Activated CD8-positive, alpha-beta T cell treated with anti-CD3 and anti-CD28 coated beads for 36 hours (primary cell): ENCODE results near the gene GLRB. TPM values are rescaled to one million over a fixed set of nuclear protein-coding genes. Genes with fewer than 3 reads are reported as not detected.

Experiments used
- ATAC-seq: fragments of 200-7000 bp; cut with Tn5 transposase; one replicate; pipeline ENCODE4 v1.10.0; 2021; ENCODE audit warnings: mild to moderate bottlenecking, moderate library complexity
- CTCF ChIA-PET: fragments of 350-600 bp; sonication (Branson Sonifier 250); formaldehyde crosslinking; loops from one replicate; lab custom pipeline; 2021; ENCODE audit warnings: antibody characterized with exemption; lab: Charles Lee
- POLR2A ChIA-PET: fragments of 350-600 bp; sonication (Branson Sonifier 250); formaldehyde crosslinking; loops from one replicate; lab custom pipeline; 2021; ENCODE audit warnings: antibody characterized with exemption; lab: Charles Lee
- DNase-seq: peaks from one replicate; pipeline ENCODE4 v3.0.0-alpha.2; 2020
- H3K27ac Mint-ChIP-seq: one replicate; pipeline ENCODE4 v1.8.0; 2021; ENCODE audit warnings: mild to moderate bottlenecking, mixed read lengths
- H3K27me3 Mint-ChIP-seq: one replicate; pipeline ENCODE4 v1.8.0; 2021; ENCODE audit warnings: mixed read lengths
- H3K36me3 Mint-ChIP-seq: one replicate; pipeline ENCODE4 v1.8.0; 2021; ENCODE audit warnings: low read depth, mixed read lengths
- H3K4me1 Mint-ChIP-seq: one replicate; pipeline ENCODE4 v1.8.0; 2021; ENCODE audit warnings: low read depth, mixed read lengths
- H3K4me3 Mint-ChIP-seq: one replicate; pipeline ENCODE4 v1.8.0; 2021; ENCODE audit warnings: mild to moderate bottlenecking, moderate library complexity, mixed read lengths
- H3K9me3 Mint-ChIP-seq: one replicate; pipeline ENCODE4 v1.8.0; 2021; ENCODE audit warnings: mixed read lengths
- CTCF ChIP-seq: fragments of 200-600 bp; IDR thresholded peaks from one replicate; pipeline ENCODE4 v1.8.0; 2022; ENCODE audit warnings: antibody characterized with exemption, mild to moderate bottlenecking
- intact Hi-C: fragments of 100-400 bp; cut with micrococcal nuclease; formaldehyde crosslinking; loops from one replicate; pipeline ENCODE4 v1.10.0; 2022
- total RNA-seq, 2 experiments: library from RNA; stranded (reverse); gene quantifications; one replicate each; pipeline ENCODE4 v1.2.3, GENCODE V29; 2021

GLRB gene
- total RNA-seq, 2 experiments from 2014 or later: not detected

DNA sequence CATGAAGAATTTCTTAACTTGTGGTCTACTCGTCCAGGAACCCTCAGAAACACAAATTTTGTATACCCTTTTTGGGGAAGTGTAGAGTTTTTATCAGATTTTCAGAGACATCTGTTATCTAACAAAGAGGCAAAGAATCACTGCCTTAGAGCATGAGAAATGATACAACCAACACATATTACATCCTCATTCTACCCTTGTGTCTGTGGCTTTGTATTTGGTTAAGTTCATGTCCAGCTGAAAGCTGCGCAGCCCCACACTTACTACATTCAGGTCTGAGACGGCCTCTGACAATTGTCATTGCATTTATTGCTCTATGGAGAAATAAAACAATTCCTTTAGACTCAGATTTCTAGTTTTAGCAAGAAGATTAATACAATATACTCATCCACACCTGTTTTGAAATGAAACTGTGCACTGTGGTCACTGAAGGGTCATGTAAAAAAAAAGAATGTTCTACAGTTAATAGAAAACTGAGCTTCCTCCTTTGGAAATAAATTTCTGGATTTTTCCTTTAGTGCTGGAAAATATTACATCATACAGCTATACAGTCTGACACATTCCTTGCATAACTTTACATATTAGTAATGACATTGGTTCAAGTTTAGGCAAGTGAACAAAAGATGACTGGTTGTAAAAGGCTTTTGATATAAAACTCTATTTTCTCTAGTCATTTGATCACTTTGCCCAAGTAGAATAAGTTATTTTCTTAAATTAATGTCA is 39.8 kb downstream of the GLRB start:
- ChIA-PET POLR2A (no interaction called here), CTCF (no interaction called here)
- no peaks in the 10 kb centered on the region for H3K4me1 Mint-ChIP-seq
- H3K4me3 Mint-ChIP-seq: no peak overlapping the region
- DNase-seq: no peak
- TF ChIP-seq CTCF: no peak
- no peak overlapping the region for H3K27ac Mint-ChIP-seq
- ATAC-seq: no peak
- no peaks in the 10 kb centered on the region for H3K36me3 Mint-ChIP-seq
- intact Hi-C loops: no loop called here
- H3K9me3 Mint-ChIP-seq: peaks cover 5% of the 10 kb centered on the region
- no peaks in the 10 kb centered on the region for H3K27me3 Mint-ChIP-seq

DNA sequence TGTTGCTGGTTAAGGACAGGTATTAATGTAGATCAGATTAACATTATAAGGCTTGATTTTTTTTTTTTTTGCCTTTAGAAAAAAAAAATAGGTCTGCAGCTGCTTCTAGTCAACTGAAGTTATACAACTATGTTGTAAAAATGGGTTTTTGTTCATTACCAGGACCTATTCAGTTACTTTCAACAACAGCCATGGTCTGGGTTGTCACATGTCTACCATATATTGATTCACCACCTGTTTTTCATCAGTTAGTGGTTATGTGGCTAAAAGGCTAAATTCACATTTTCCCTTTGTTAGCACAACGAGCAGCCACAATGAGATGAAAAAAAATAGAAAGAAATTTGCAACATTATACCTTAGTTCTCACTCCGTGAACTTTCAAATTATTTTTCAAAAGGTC is 45.5 kb downstream of the GLRB start:
- TF ChIP-seq CTCF: no peak
- Mint-ChIP-seq H3K36me3 (no peaks in the 10 kb centered on the region), H3K9me3 (peaks cover 4% of the 10 kb centered on the region), H3K4me3 (no peak overlapping the region), H3K27me3 (no peaks in the 10 kb centered on the region), H3K4me1 (no peaks in the 10 kb centered on the region), H3K27ac (no peak overlapping the region)
- DNase-seq (no peak), ATAC-seq (no peak)
- intact Hi-C loops: no loop called here
- ChIA-PET CTCF (no interaction called here), POLR2A (no interaction called here)

DNA sequence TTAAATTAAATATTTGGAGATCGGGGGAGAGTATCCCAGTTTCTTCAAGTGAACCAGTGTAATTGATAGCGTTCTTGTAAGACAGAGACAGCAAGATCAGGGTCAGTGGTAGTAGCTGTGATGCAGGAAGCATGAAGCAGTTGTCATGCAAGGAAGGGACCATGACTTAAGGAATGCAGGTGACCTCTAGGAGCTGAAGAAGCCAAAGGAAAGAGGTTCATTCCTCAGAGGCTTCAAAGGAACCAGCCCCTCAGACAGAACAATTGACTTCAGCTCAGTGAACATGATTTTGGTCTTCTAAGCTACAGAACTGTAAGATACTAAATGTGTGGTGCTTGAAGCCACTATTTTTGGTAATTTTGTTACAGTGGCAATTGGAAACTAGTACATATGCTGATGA is 51.6 kb downstream of the GLRB start:
- ChIA-PET POLR2A (no interaction called here), CTCF (no interaction called here)
- ATAC-seq: no peak
- no peak overlapping the region for H3K4me3 Mint-ChIP-seq
- H3K36me3 Mint-ChIP-seq: no peaks in the 10 kb centered on the region
- H3K27me3 Mint-ChIP-seq: no peaks in the 10 kb centered on the region
- intact Hi-C loops: no loop called here
- no peak for TF ChIP-seq CTCF
- no peak for DNase-seq
- no peaks in the 10 kb centered on the region for H3K4me1 Mint-ChIP-seq
- no peak overlapping the region for H3K27ac Mint-ChIP-seq
- peaks cover 2% of the 10 kb centered on the region for H3K9me3 Mint-ChIP-seq

GRCh38 chr4:157128395-157128794 is 52.4 kb downstream of the GLRB start:
- intact Hi-C loops: no loop called here
- H3K4me1 Mint-ChIP-seq: no peaks in the 10 kb centered on the region
- H3K36me3 Mint-ChIP-seq: no peaks in the 10 kb centered on the region
- no peak overlapping the region for H3K27ac Mint-ChIP-seq
- no peaks in the 10 kb centered on the region for H3K27me3 Mint-ChIP-seq
- no peaks in the 10 kb centered on the region for H3K9me3 Mint-ChIP-seq
- no peak overlapping the region for H3K4me3 Mint-ChIP-seq
- ATAC-seq (no peak), DNase-seq (no peak)
- ChIA-PET POLR2A (no interaction called here), CTCF (no interaction called here)
- no peak for TF ChIP-seq CTCF

DNA sequence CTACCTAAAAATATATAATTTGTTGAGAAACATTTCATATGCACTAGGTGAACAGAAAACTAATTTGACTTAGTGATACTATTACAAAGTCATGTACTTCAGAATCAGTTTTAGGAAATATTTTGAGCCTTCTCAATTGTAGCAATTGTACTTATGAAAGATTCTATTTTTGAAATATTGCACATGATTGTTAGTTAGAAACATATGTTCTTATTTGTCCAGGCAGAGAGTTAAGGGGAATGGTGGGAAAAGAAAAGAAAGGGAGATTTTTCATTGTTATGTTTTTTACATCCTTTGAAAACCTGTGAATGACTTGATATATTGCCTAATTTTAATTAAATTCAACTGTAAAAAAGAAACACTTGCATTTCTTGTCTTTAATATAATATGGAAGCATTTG is 66.0 kb downstream of the GLRB start:
- CTCF ChIA-PET: no interaction called here
- POLR2A ChIA-PET: no interaction called here
- no peaks in the 10 kb centered on the region for H3K4me1 Mint-ChIP-seq
- H3K27ac Mint-ChIP-seq: no peak overlapping the region
- H3K4me3 Mint-ChIP-seq: no peak overlapping the region
- intact Hi-C loops: no loop called here
- DNase-seq: no peak
- no peaks in the 10 kb centered on the region for H3K36me3 Mint-ChIP-seq
- no peak for ATAC-seq
- peaks cover 5% of the 10 kb centered on the region for H3K9me3 Mint-ChIP-seq
- H3K27me3 Mint-ChIP-seq: no peaks in the 10 kb centered on the region
- no peak for TF ChIP-seq CTCF
